GM12865 (cell line): ENCODE measurements around the gene GTF2H4.

Experiments used
- DNase-seq: peaks from one replicate; pipeline ENCODE4 v3.0.0; 2010; ENCODE audit warnings: low read depth
- H3K4me3 ChIP-seq: 2 replicates; pipeline ENCODE4 v1.5.1; 2011; ENCODE audit warnings: mild to moderate bottlenecking, low read depth, low read length, control low read depth
- CTCF ChIP-seq: IDR thresholded peaks from 2 replicates; pipeline ENCODE4 v1.5.1; 2011; ENCODE audit warnings: low read length, control low read depth, low read depth, inconsistent platforms; ENCODE audit not compliant: insufficient read depth; ENCODE audit errors: missing control alignments

GTF2H4 gene

GRCh38 chr6:30938730-30939129 lies 30.7 kb downstream of the GTF2H4 start:
- TF ChIP-seq CTCF: no peak
- no peak overlapping the region for H3K4me3 ChIP-seq
- DNase-seq: no peak

GRCh38 chr6:30939473-30939872 lies 31.5 kb downstream of the GTF2H4 start:
- H3K4me3 ChIP-seq: no peak overlapping the region
- no peak for TF ChIP-seq CTCF
- no peak for DNase-seq

- no peak for DNase-seq
- H3K4me3 ChIP-seq: no peak within 1 kb of the TSS
- TF ChIP-seq CTCF: no peak
These were observed 32.5 kb downstream of the GTF2H4 start, which contains the start of gene MUCL3 for GRCh38 chr6:30940361-30940986. MUCL3 (plus strand) TSS chr6:30940973; CDS start chr6:30941000, 27 bp downstream.

- no peak for DNase-seq
- TF ChIP-seq CTCF: no peak
- H3K4me3 ChIP-seq: no peak overlapping the region
These were observed 34.5 kb downstream of the GTF2H4 start for GRCh38 chr6:30942338-30943060.

- no peak for DNase-seq
- TF ChIP-seq CTCF: no peak
- H3K4me3 ChIP-seq: no peak overlapping the region
These were observed 36.0 kb downstream of the GTF2H4 start for GRCh38 chr6:30944051-30944450.

GRCh38 chr6:30945281-30945680 lies 37.3 kb downstream of the GTF2H4 start:
- no peak for DNase-seq
- TF ChIP-seq CTCF: no peak

More at GRCh38 chr6:30945281-30945680, 37.3 kb downstream of the GTF2H4 start:
- H3K4me3 ChIP-seq: no peak overlapping the region
